Endothelial cell of umbilical vein (primary cell): ENCODE results near the gene TJP1. TPM values are rescaled to one million over a fixed set of nuclear protein-coding genes. Genes with fewer than 3 reads are reported as not detected.

Experiments used
- BruUV-seq: library from RNA; stranded (reverse); fragments of 400-500 nt; replicated peaks from 2 replicates; lab custom pipeline; 2021; lab: Mats Ljungman, UMichigan
- CTCF ChIA-PET: fragments of 300-600, 350-600 bp; sonication (Branson Sonifier 250); formaldehyde crosslinking; loops from one replicate; lab custom pipeline; 2021; ENCODE audit warnings: antibody characterized with exemption, inconsistent platforms; lab: Charles Lee
- POLR2A ChIA-PET: fragments of 300-600, 350-600 bp; sonication (Branson Sonifier 250); formaldehyde crosslinking; loops from one replicate; lab custom pipeline; 2021; ENCODE audit warnings: antibody characterized with exemption, inconsistent platforms; lab: Charles Lee
- DNase-seq: peaks from one replicate; pipeline ENCODE4 v3.0.0-alpha.2; 2011; ENCODE audit warnings: low read depth, low spot score
- FAIRE-seq: peaks from 2 replicates; lab custom pipeline; 2011; peaks lifted over from hg19 to GRCh38; lab: Jason Lieb, UNC
- H2AFZ ChIP-seq: 2 replicates; pipeline ENCODE4 v1.6.0; 2012; ENCODE audit warnings: low read depth, low read length, control low read depth, inconsistent platforms
- H3K27ac ChIP-seq: 2 replicates; pipeline ENCODE4 v1.5.1; 2011; ENCODE audit warnings: low read depth, mild to moderate bottlenecking, control low read depth, low read length, moderate library complexity; ENCODE audit not compliant: insufficient read depth
- H3K27me3 ChIP-seq, 2 experiments: 2 replicates each; pipeline versions ENCODE4 v1.6.0 to v1.6.1; 2011; ENCODE audit warnings: low read length in 2 of 2, mixed read lengths in 1 of 2; ENCODE audit not compliant: control insufficient read depth in 2 of 2, insufficient read depth in 2 of 2
- H3K36me3 ChIP-seq, 2 experiments: 2 replicates in 1 of 2; 3 replicates in 1 of 2; pipeline ENCODE4 v1.5.1; 2011; ENCODE audit warnings: low read length in 2 of 2, mild to moderate bottlenecking in 1 of 2, moderate library complexity in 1 of 2; ENCODE audit not compliant: control insufficient read depth in 2 of 2, insufficient read depth in 2 of 2; ENCODE audit errors: extremely low read depth in 1 of 2
- H3K4me1 ChIP-seq: 3 replicates; pipeline ENCODE4 v1.5.1; 2011; ENCODE audit warnings: mild to moderate bottlenecking, low read length; ENCODE audit not compliant: control insufficient read depth, insufficient read depth; ENCODE audit errors: extremely low read depth
- H3K4me2 ChIP-seq: 2 replicates; pipeline ENCODE4 v1.6.1; 2011; ENCODE audit warnings: low read length, control low read depth, mixed read lengths; ENCODE audit not compliant: insufficient read depth
- H3K4me3 ChIP-seq, 3 experiments: fragments of 200-600 bp in 1 of 3; sonication (generic), shearing (Covaris generic) in 1 of 3; replicated peaks in 1 of 3; 2 replicates each; pipeline ENCODE4 v1.5.1; 2011 to 2016; ENCODE audit warnings: control low read depth in 3 of 3, low read length in 3 of 3, mild to moderate bottlenecking in 2 of 3, inconsistent platforms in 1 of 3, low read depth in 1 of 3, moderate library complexity in 1 of 3; ENCODE audit not compliant: insufficient read depth in 1 of 3
- H3K79me2 ChIP-seq: 2 replicates; pipeline ENCODE4 v1.6.0; 2012; ENCODE audit warnings: low read length, inconsistent platforms; ENCODE audit not compliant: control insufficient read depth, insufficient read depth
- H3K9ac ChIP-seq: replicated peaks from 2 replicates; pipeline ENCODE3; 2011; ENCODE audit warnings: low read length, control low read depth; ENCODE audit not compliant: insufficient read depth; ENCODE audit errors: extremely low read depth
- H3K9me1 ChIP-seq: replicated peaks from 3 replicates; pipeline ENCODE4 v1.6.0; 2011; ENCODE audit warnings: mild to moderate bottlenecking, low read length; ENCODE audit not compliant: control insufficient read depth, insufficient read depth; ENCODE audit errors: extremely low read depth
- H3K9me3 ChIP-seq: replicated peaks from 2 replicates; pipeline ENCODE4 v1.5.1; 2012; ENCODE audit warnings: low read length, inconsistent platforms; ENCODE audit not compliant: control insufficient read depth, insufficient read depth
- H4K20me1 ChIP-seq: replicated peaks from 2 replicates; pipeline ENCODE3; 2011; ENCODE audit warnings: mild to moderate bottlenecking, low read length; ENCODE audit not compliant: control insufficient read depth, insufficient read depth; ENCODE audit errors: extremely low read depth
- CTCF ChIP-seq, 2 donors: IDR thresholded peaks; 1 replicate in 1 of 2; 2 replicates in 1 of 2; pipeline ENCODE4 v1.5.1; 2011; ENCODE audit warnings: low read length in 2 of 2, mild to moderate bottlenecking in 2 of 2, moderate library complexity in 2 of 2, control low read depth in 1 of 2, inconsistent platforms in 1 of 2, low read depth in 1 of 2; ENCODE audit not compliant: insufficient read depth in 1 of 2; ENCODE audit errors: extremely low read depth in 1 of 2
- EZH2 ChIP-seq: IDR thresholded peaks from 2 replicates; pipeline ENCODE4 v1.6.1; 2012; ENCODE audit warnings: borderline replicate concordance, low read depth, mild to moderate bottlenecking, moderate library complexity, low read length, inconsistent platforms; ENCODE audit not compliant: severe bottlenecking
- FOS ChIP-seq: IDR thresholded peaks from 2 replicates; pipeline ENCODE4 v1.6.1; 2011; ENCODE audit warnings: mild to moderate bottlenecking, low read length, moderate library complexity, borderline replicate concordance; ENCODE audit not compliant: insufficient read depth
- GATA2 ChIP-seq: IDR thresholded peaks from 2 replicates; pipeline ENCODE4 v1.7.0; 2011; ENCODE audit warnings: low read depth, mild to moderate bottlenecking, moderate library complexity, mixed read lengths, low read length; ENCODE audit not compliant: insufficient read length, insufficient read depth
- JUN ChIP-seq: IDR thresholded peaks from 2 replicates; pipeline ENCODE4 v1.6.1; 2011; ENCODE audit warnings: borderline replicate concordance, low read depth; ENCODE audit not compliant: insufficient read length, insufficient read depth
- MAX ChIP-seq: IDR thresholded peaks from 2 replicates; pipeline ENCODE4 v1.6.1; 2011; ENCODE audit not compliant: insufficient read depth, insufficient read length
- MYC ChIP-seq: IDR thresholded peaks from one replicate; pipeline ENCODE4 v1.6.1; 2011; ENCODE audit warnings: mild to moderate bottlenecking, low read depth, low read length
- POLR2A ChIP-seq: IDR thresholded peaks from 2 replicates; pipeline ENCODE4 v1.6.1; 2012; ENCODE audit warnings: low read depth, mild to moderate bottlenecking, control low read depth, low read length
- POLR2AphosphoS5 ChIP-seq: IDR thresholded peaks from 2 replicates; pipeline ENCODE4 v1.6.1; 2012; ENCODE audit warnings: low read depth, mild to moderate bottlenecking, control low read depth, low read length, moderate library complexity; ENCODE audit not compliant: insufficient read depth
- dilution Hi-C: fragments of 300-500 bp; cut with MboI; formaldehyde crosslinking; loops from one replicate; pipeline ENCODE4 v1.15.0; 2019; ENCODE audit warnings: low sequenced_read_pairs; ENCODE audit not compliant: extremely low pct_ligation_motif_present
- intact Hi-C: fragments of 100-400 bp; cut with micrococcal nuclease; formaldehyde crosslinking; loops from one replicate; pipeline ENCODE4 v1.10.0; 2022
- polyA plus RNA-seq, 4 experiments: library from polyadenylated mRNA; depleted of rRNA in 3 of 4; stranded (reverse) in 3 of 4; unstranded in 1 of 4; fragments of >200 nt; gene quantifications; 2 replicates each; pipeline versions ENCODE4 v1.2.1 to v1.2.3, GENCODE V29; 2011 to 2012; ENCODE audit warnings: missing spikeins in 1 of 4
- total RNA-seq: library from RNA; stranded (reverse); gene quantifications from 2 replicates; pipeline ENCODE4 v1.2.3, GENCODE V29; 2021

Gene TJP1
- total and polyA plus RNA-seq, 2 donors (not counting 3 experiments of a cell fraction or from before 2014, with no cell fraction given), result 45.6 to 128 TPM

GRCh38 chr15:29765898-29766527, 56.3 kb downstream of the TJP1 start:
- H3K27me3 ChIP-seq, result no peaks in the 10 kb centered on the region
- FAIRE-seq, result no peak
- POLR2A ChIA-PET, result no interaction called here

GRCh38 chr15:29765234-29765841, 56.9 kb downstream of the TJP1 start:
- intact Hi-C loops, result no loop called here
- Histone ChIP-seq H3K79me2 (peaks cover 34% of the 10 kb centered on the region), H3K9ac (no peak overlapping the region), H3K4me3 (no peak overlapping the region), H3K27me3 (no peaks in the 10 kb centered on the region), H4K20me1 (peaks cover 2% of the 10 kb centered on the region), H2AFZ (no peak overlapping the region), H3K9me3 (no peaks in the 10 kb centered on the region), H3K36me3 (peaks cover 25 to 36% of the 10 kb centered on the region in 2 experiments), H3K27ac (no peak overlapping the region), H3K9me1 (no peaks in the 10 kb centered on the region), H3K4me2 (no peak overlapping the region), H3K4me1 (no peaks in the 10 kb centered on the region)
- DNase-seq (no peak), FAIRE-seq (no peak)
- dilution Hi-C loops, result no loop called here
- ChIA-PET CTCF (interaction anchor here (1.0 to 1.4 kb wide), 2 partner anchors 56 to 160 kb away, joined by 3 to 9 read pairs; no protein-coding TSS in a partner anchor), POLR2A (no interaction called here)
- BruUV-seq, result no TSS peak
- TF ChIP-seq MYC (no peak), EZH2 (no peak), GATA2 (no peak), POLR2A (no peak), MAX (no peak), FOS (no peak), CTCF (IDR thresholded peaks at IDR 0.05; ENCODE audit: extremely low read depth in 1 of 2, insufficient read depth in 1 of 2, low read depth in 1 of 2, low read length in 2 of 2) (no peak), JUN (no peak), POLR2AphosphoS5 (no peak)

More at GRCh38 chr15:29765898-29766527, 56.3 kb downstream of the TJP1 start:
- intact Hi-C loops (no loop called here), dilution Hi-C loops (no loop called here)
- no peak overlapping the region for H2AFZ ChIP-seq
- H3K9ac ChIP-seq, result no peak overlapping the region
- CTCF ChIA-PET, result interaction anchor here (1.0 to 3.3 kb wide), 3 partner anchors 55 to 160 kb away, joined by 3 to 11 read pairs (median 9); no protein-coding TSS in a partner anchor
- no peak for DNase-seq
- no TSS peak for BruUV-seq
- no peak for TF ChIP-seq FOS
- no peak for TF ChIP-seq POLR2AphosphoS5
- TF ChIP-seq MYC, result no peak
- no peak for TF ChIP-seq MAX
- H3K79me2 ChIP-seq, result peaks cover 34% of the 10 kb centered on the region
- H4K20me1 ChIP-seq, result peaks cover 2% of the 10 kb centered on the region
- H3K4me1 ChIP-seq, result no peaks in the 10 kb centered on the region
- H3K27ac ChIP-seq, result no peak overlapping the region
- H3K4me2 ChIP-seq, result no peak overlapping the region
- no peaks in the 10 kb centered on the region for H3K9me1 ChIP-seq
- H3K4me3 ChIP-seq, result no peak overlapping the region
- H3K9me3 ChIP-seq, result no peaks in the 10 kb centered on the region
- H3K36me3 ChIP-seq, result peaks cover 24 to 37% of the 10 kb centered on the region in 2 experiments
